PC-3 (cell line): Measurements from ENCODE around the gene ARHGEF16.

Experiments used
- CTCF ChIP-seq: fragments of 300-600 bp; sonication (generic); conservative IDR thresholded peaks from 2 replicates; pipeline ENCODE4 v1.5.1; 2017; ENCODE audit warnings: antibody characterized with exemption, low read depth, mild to moderate bottlenecking, low read length
- EZH2 ChIP-seq: fragments of 300-600 bp; sonication (generic); IDR thresholded peaks from one replicate; pipeline ENCODE4 v1.6.1; 2017; ENCODE audit warnings: antibody characterized with exemption, mild to moderate bottlenecking, low read length; ENCODE audit not compliant: unreplicated experiment

DNA sequence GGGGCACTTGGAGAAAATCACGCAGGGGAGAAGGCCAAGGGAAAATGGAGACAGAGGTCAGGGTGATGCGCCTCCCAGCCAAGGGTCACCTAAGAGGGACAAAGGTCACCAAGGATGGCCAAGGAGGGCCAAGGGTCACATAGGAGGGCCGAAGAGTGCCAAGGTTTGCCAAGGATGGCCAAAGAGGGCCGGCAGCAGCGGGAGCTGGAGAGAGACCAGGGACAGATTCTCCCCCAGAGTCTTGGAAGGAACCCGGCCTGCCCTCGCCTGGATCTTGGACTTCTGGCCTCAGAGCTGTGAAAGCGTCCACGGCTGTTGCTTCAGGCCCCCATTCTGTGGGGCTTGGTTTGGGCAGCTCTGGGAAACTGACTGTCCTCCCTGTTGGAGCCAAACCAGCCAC, 25.6 kb upstream of the ARHGEF16 start:
- TF ChIP-seq EZH2 (no peak), CTCF (no peak)
